ENCODE data around the gene CFHR4. TPM values are rescaled to one million over a fixed set of nuclear protein-coding genes. Genes with fewer than 3 reads are reported as not detected.

Gene CFHR4
- total and polyA plus RNA-seq, 7 donors: not detected

DNA sequence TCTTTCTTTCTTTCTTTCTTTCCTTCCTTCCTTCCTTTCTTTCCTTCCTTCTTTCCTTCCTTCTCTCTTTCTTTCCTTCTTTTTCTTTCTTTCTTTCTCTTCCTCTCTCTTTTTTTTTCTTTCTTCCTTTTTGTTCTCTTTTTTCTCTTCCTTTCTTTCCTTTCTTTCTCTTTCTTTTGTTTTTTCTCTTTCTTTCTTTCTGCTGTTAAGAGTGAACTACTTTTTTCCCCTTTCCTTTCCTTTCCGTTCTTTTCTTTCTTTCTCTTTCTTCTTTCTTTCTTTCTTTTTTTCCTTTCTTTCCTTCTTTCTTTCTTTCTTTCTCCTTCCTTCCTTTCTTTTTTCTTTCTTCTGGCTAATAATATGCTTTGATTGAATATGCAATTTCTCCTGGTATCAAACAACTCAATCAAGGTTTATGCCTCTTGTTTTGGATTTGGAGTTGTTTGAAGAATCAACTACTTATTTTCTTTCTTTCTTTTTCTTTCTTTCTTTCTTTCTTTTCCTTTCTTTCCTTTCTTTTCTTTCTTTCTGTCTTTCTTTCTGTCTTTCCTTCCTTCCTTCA is 27.4 kb upstream of the CFHR4 start:
- H3K36me3 ChIP-seq: no peaks in the 10 kb centered on the region
- intact Hi-C loops (cut with DNase I): no loop called here
- TF ChIP-seq EP300 (IDR thresholded peaks at IDR 0.05) (no peak), POLR2AphosphoS5 (IDR thresholded peaks at IDR 0.05) (no peak), CTCF (IDR thresholded peaks at IDR 0.05) (no peak), POLR2A (IDR thresholded peaks at IDR 0.05) (no peak)
- H3K27ac ChIP-seq: no peak overlapping the region
- no peak for DNase-seq
- H3K27me3 ChIP-seq: no peaks in the 10 kb centered on the region
- no peak overlapping the region for H3K4me3 ChIP-seq
- 93 to 96% methylated on average over 1 of the region's 1 CpG for WGBS, 2 donors
- H3K9me3 ChIP-seq: no peaks in the 10 kb centered on the region
- no peaks in the 10 kb centered on the region for H3K4me1 ChIP-seq

DNA sequence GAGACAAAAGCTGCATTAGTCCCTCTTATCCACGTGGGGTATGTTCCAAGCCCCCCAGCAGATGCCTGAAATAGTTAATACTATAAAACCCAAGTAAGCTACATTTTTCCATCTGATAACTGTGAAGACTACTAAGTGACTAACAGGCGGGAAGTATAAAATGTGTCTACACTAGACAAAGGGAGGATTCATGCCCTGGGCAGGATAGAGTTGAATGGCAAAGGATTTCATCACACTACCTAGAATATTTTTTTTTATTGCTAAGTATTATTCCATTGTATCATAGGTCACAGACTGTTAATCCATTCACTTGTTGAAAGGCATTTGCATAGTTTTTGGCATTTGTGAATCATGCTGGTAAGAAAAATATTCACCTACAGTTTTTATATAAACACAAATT is 26.4 kb upstream of the CFHR4 start:
- H3K4me3 ChIP-seq: no peak overlapping the region
- intact Hi-C loops (cut with DNase I): no loop called here
- H3K27ac ChIP-seq: no peak overlapping the region
- no peaks in the 10 kb centered on the region for H3K36me3 ChIP-seq
- 48 to 67% methylated on average over 2 of the region's 2 CpGs for WGBS, 2 donors
- no peak for DNase-seq
- H3K27me3 ChIP-seq: no peaks in the 10 kb centered on the region
- no peaks in the 10 kb centered on the region for H3K9me3 ChIP-seq
- H3K4me1 ChIP-seq: no peaks in the 10 kb centered on the region
- TF ChIP-seq CTCF (IDR thresholded peaks at IDR 0.05) (no peak), POLR2AphosphoS5 (IDR thresholded peaks at IDR 0.05) (no peak), EP300 (IDR thresholded peaks at IDR 0.05) (no peak), POLR2A (IDR thresholded peaks at IDR 0.05) (no peak)

DNA sequence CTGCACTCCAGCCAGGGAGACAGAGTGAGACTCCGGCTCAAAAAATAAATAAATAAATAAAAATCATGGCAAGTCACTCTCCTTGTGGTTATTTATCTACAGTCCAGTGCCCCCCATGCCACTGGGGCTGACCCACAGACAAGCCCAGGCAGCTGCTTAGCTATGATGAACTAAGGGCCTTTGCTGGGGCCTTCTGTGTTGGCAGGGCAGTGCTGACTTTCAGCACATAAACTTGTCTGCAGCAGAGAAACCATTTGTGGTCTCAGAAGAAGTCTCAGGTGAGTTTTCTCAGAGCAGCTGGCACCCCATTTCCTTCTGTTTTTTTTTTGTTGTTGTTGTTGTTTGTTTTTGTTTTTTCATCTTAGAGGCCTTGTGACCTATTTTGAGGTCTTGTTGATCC is 20.9 kb upstream of the CFHR4 start:
- intact Hi-C loops (cut with DNase I): no loop called here
- WGBS, 2 donors: 89 to 98% methylated on average over 1 of the region's 1 CpG

GRCh38 chr1:196873385-196873784 is 14.5 kb upstream of the CFHR4 start:
- H3K4me3 ChIP-seq: no peak overlapping the region
- H3K36me3 ChIP-seq: no peaks in the 10 kb centered on the region
- WGBS, 2 donors: 85 to 93% methylated on average over 4 of the region's 4 CpGs
- no peaks in the 10 kb centered on the region for H3K9me3 ChIP-seq
- DNase-seq: no peak
- peaks cover 0 to 10% (median 0%) of the 10 kb centered on the region in 3 donors for H3K27me3 ChIP-seq
- TF ChIP-seq POLR2A (IDR thresholded peaks at IDR 0.05): no peak
- no peak for TF ChIP-seq POLR2AphosphoS5 (IDR thresholded peaks at IDR 0.05)
- no peak for TF ChIP-seq CTCF (IDR thresholded peaks at IDR 0.05)
- TF ChIP-seq EP300 (IDR thresholded peaks at IDR 0.05): no peak
- intact Hi-C loops (cut with DNase I): no loop called here
- H3K27ac ChIP-seq: no peak overlapping the region
- H3K4me1 ChIP-seq: peaks cover 0 to 6% (median 3%) of the 10 kb centered on the region in 4 donors

More for the DNA sequence above, 20.9 kb upstream of the CFHR4 start:
- DNase-seq: no peak
- H3K9me3 ChIP-seq: no peaks in the 10 kb centered on the region
- no peak overlapping the region for H3K4me3 ChIP-seq
- no peak overlapping the region for H3K27ac ChIP-seq
- no peaks in the 10 kb centered on the region for H3K36me3 ChIP-seq
- TF ChIP-seq POLR2A (IDR thresholded peaks at IDR 0.05): no peak
- TF ChIP-seq POLR2AphosphoS5 (IDR thresholded peaks at IDR 0.05): no peak
- TF ChIP-seq EP300 (IDR thresholded peaks at IDR 0.05): no peak
- no peak for TF ChIP-seq CTCF (IDR thresholded peaks at IDR 0.05)
- H3K27me3 ChIP-seq: no peaks in the 10 kb centered on the region
- H3K4me1 ChIP-seq: no peaks in the 10 kb centered on the region

GRCh38 chr1:196875935-196876334 is 11.9 kb upstream of the CFHR4 start:
- no peaks in the 10 kb centered on the region for H3K36me3 ChIP-seq
- H3K4me1 ChIP-seq: peaks cover 0 to 6% (median 3%) of the 10 kb centered on the region in 4 donors
- H3K9me3 ChIP-seq: no peaks in the 10 kb centered on the region
- intact Hi-C loops (cut with DNase I): no loop called here
- TF ChIP-seq POLR2AphosphoS5 (IDR thresholded peaks at IDR 0.05) (no peak), POLR2A (IDR thresholded peaks at IDR 0.05) (no peak), EP300 (IDR thresholded peaks at IDR 0.05) (no peak), CTCF (IDR thresholded peaks at IDR 0.05) (no peak)
- no peak overlapping the region for H3K4me3 ChIP-seq
- no peak for DNase-seq
- WGBS, 2 donors: 96 to 98% methylated on average over 3 of the region's 3 CpGs
- peaks cover 0 to 10% (median 0%) of the 10 kb centered on the region in 3 donors for H3K27me3 ChIP-seq
- H3K27ac ChIP-seq: no peak overlapping the region
